Measurements from ENCODE around the gene S100PBP.

DNA sequence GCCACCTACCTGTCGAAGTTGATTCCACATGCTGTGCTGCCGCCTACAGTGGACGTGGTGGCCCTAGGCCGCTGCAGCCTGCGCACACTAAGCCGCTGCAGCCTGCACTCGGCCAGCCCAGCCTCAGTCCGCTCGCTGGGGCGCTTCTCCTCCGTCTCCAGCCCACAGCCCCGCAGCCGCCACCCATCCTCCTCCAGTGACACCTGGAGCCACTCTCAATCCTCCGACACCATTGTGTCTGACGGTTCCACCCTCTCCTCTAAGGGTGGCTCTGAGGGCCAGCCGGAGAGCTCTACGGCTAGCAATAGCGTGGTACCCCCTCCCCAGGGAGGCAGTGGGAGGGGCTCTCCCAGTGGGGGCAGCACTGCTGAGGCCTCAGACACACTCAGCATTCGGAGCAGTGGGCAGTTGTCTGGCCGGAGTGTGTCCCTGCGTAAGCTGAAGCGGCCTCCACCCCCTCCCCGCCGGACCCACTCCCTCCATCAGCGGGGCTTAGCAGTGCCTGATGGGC lies 47.2 kb upstream of the S100PBP start:
- TF ChIP-seq, protein P1, sequence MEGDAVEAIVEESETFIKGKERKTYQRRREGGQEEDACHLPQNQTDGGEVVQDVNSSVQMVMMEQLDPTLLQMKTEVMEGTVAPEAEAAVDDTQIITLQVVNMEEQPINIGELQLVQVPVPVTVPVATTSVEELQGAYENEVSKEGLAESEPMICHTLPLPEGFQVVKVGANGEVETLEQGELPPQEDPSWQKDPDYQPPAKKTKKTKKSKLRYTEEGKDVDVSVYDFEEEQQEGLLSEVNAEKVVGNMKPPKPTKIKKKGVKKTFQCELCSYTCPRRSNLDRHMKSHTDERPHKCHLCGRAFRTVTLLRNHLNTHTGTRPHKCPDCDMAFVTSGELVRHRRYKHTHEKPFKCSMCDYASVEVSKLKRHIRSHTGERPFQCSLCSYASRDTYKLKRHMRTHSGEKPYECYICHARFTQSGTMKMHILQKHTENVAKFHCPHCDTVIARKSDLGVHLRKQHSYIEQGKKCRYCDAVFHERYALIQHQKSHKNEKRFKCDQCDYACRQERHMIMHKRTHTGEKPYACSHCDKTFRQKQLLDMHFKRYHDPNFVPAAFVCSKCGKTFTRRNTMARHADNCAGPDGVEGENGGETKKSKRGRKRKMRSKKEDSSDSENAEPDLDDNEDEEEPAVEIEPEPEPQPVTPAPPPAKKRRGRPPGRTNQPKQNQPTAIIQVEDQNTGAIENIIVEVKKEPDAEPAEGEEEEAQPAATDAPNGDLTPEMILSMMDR (IDR thresholded peaks at IDR 0.05) = no peak
- no peak for TF ChIP-seq POLR2A (IDR thresholded peaks at IDR 0.05)
